Mesenchymal stem cell (in vitro differentiated cells and primary cell): ENCODE data around the gene FAM174B.

Experiments used
- DNase-seq: peaks from one replicate; pipeline ENCODE4 v3.0.0-alpha.2; 2013
- H2AFZ ChIP-seq: one replicate; pipeline ENCODE4 v1.6.1; 2013; ENCODE audit warnings: low read depth, mild to moderate bottlenecking, control low read depth, inconsistent platforms, low read length, moderate library complexity
- H2AK5ac ChIP-seq: 2 replicates; pipeline ENCODE4 v1.6.1; 2013; ENCODE audit warnings: low read length, moderate library complexity, mild to moderate bottlenecking, inconsistent platforms; ENCODE audit not compliant: severe bottlenecking
- H2BK120ac ChIP-seq: one replicate; pipeline ENCODE4 v1.6.1; 2013; ENCODE audit warnings: low read depth, mild to moderate bottlenecking, inconsistent platforms, low read length, moderate library complexity
- H2BK12ac ChIP-seq, 2 experiments: one replicate each; pipeline ENCODE4 v1.6.1; 2013; ENCODE audit warnings: inconsistent platforms in 2 of 2, low read length in 2 of 2, mild to moderate bottlenecking in 2 of 2, moderate library complexity in 2 of 2, control low read depth in 1 of 2
- H2BK15ac ChIP-seq: one replicate; pipeline ENCODE4 v1.6.1; 2013; ENCODE audit warnings: mild to moderate bottlenecking, low read depth, inconsistent platforms; ENCODE audit not compliant: poor library complexity, severe bottlenecking
- H2BK5ac ChIP-seq: 2 replicates; pipeline ENCODE4 v1.6.1; 2013; ENCODE audit warnings: low read depth, mild to moderate bottlenecking, low read length, control low read depth, inconsistent platforms; ENCODE audit not compliant: poor library complexity, severe bottlenecking
- H3K14ac ChIP-seq, 2 experiments: one replicate each; pipeline ENCODE4 v1.6.1; 2013; ENCODE audit warnings: inconsistent platforms in 2 of 2, low read length in 2 of 2, control low read depth in 1 of 2, mild to moderate bottlenecking in 1 of 2, moderate library complexity in 1 of 2
- H3K18ac ChIP-seq, 2 experiments: one replicate each; pipeline ENCODE4 v1.6.1; 2013; ENCODE audit warnings: inconsistent platforms in 2 of 2, low read length in 2 of 2, control low read depth in 1 of 2, low read depth in 1 of 2, mild to moderate bottlenecking in 1 of 2
- H3K23ac ChIP-seq, 2 experiments: one replicate each; pipeline ENCODE4 v1.6.1; 2013; ENCODE audit warnings: inconsistent platforms in 2 of 2, low read length in 2 of 2, mild to moderate bottlenecking in 2 of 2, moderate library complexity in 2 of 2, control low read depth in 1 of 2
- H3K27ac ChIP-seq: 2 replicates; pipeline ENCODE4 v1.5.1; 2013; ENCODE audit warnings: mild to moderate bottlenecking, moderate library complexity, low read length, control low read depth, inconsistent platforms; ENCODE audit not compliant: poor library complexity, severe bottlenecking
- H3K27me3 ChIP-seq, 2 experiments: 2 replicates each; pipeline versions ENCODE4 v1.6.1 to v1.7.0; 2013; ENCODE audit warnings: low read length in 2 of 2, mild to moderate bottlenecking in 2 of 2, moderate library complexity in 2 of 2, control low read depth in 1 of 2, inconsistent platforms in 1 of 2; ENCODE audit not compliant: control insufficient read depth in 1 of 2, insufficient read depth in 1 of 2
- H3K36me3 ChIP-seq, 2 experiments: 2 replicates each; pipeline versions ENCODE4 v1.6.1 to v1.7.0; 2013; ENCODE audit warnings: low read length in 2 of 2, control low read depth in 1 of 2, inconsistent platforms in 1 of 2, low read depth in 1 of 2, mild to moderate bottlenecking in 1 of 2; ENCODE audit not compliant: insufficient read depth in 2 of 2, control insufficient read depth in 1 of 2
- H3K4ac ChIP-seq, 2 experiments: one replicate each; pipeline ENCODE4 v1.6.1; 2013; ENCODE audit warnings: inconsistent platforms in 2 of 2, low read length in 2 of 2, mild to moderate bottlenecking in 2 of 2, moderate library complexity in 2 of 2, control low read depth in 1 of 2, low read depth in 1 of 2
- H3K4me1 ChIP-seq: 2 replicates; pipeline ENCODE4 v1.6.1; 2013; ENCODE audit warnings: low read depth, low read length, control low read depth; ENCODE audit not compliant: control insufficient read depth, insufficient read depth
- H3K4me2 ChIP-seq: 2 replicates; pipeline ENCODE4 v1.6.1; 2013; ENCODE audit warnings: low read length, mild to moderate bottlenecking, inconsistent platforms; ENCODE audit not compliant: poor library complexity, severe bottlenecking
- H3K4me3 ChIP-seq, 2 experiments: 2 replicates each; pipeline versions ENCODE4 v1.5.1 to v1.7.0; 2013; ENCODE audit warnings: low read length in 2 of 2, mild to moderate bottlenecking in 2 of 2, control low read depth in 1 of 2, low read depth in 1 of 2; ENCODE audit not compliant: insufficient read depth in 1 of 2
- H3K79me1 ChIP-seq: replicated peaks from 2 replicates; pipeline ENCODE4 v1.6.1; 2013; ENCODE audit warnings: mild to moderate bottlenecking, control low read depth, low read length, inconsistent platforms; ENCODE audit not compliant: poor library complexity, severe bottlenecking
- H3K9ac ChIP-seq: 2 replicates; pipeline ENCODE4 v1.7.0; 2013; ENCODE audit warnings: mild to moderate bottlenecking, low read length, moderate library complexity
- H3K9me3 ChIP-seq: 2 replicates; pipeline ENCODE4 v1.7.0; 2013; ENCODE audit warnings: mild to moderate bottlenecking, low read length; ENCODE audit not compliant: control insufficient read depth
- H4K8ac ChIP-seq: one replicate; pipeline ENCODE4 v1.6.1; 2013; ENCODE audit warnings: inconsistent platforms, mild to moderate bottlenecking, low read length, moderate library complexity
- H4K91ac ChIP-seq: one replicate; pipeline ENCODE4 v1.6.1; 2013; ENCODE audit warnings: mild to moderate bottlenecking, low read length, inconsistent platforms
- WGBS: methylation state at CpG from one replicate; pipeline ENCODE4 v1.1.7; 2013; ENCODE audit warnings: mixed read lengths; 5-methylcytosine and 5-hydroxymethylcytosine counted together

FAM174B gene

DNA sequence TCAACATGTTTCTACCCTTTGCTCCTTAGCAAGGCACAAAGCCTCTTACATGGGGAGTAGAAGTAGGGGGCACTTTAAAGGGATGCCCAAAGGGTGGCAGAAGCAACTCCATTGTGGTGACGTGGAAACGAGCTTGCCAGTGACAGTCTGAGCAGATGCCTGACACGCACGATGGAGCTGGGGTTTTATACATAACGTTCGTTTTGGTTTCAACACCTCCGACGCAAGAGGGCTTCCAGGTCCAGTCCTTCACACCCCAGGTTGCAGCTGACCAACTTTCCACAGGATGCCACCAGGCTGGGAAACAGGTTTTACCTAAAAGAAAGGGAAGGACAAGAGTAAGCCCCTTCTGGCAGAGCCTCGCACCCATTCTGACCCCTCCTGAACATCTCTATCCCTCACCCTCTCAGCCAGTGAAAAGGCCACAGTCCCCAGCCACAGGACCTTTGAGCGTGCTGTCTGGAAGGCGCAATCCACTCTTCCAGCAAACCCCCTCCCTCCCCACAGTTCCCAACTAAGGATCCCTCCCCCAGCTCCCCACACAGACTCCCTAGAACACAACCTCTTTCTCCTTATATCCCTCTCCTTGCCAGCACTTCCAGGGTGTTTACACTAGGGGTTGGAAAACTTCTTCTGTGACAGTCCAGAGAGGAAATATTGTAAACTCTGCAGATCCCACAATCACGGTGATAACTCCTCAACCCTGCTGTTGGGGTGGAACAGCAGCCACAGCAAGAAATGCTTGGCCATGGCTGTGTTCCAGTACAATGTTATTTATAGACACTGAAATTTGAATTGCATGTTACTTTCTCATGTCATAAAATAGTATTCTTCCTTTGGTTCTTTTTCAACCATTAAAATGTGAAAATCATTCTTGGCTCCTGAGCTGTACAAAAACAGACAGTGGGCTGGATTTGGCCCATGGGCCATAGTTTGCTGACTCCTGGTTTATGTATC lies 36.2 kb downstream of the FAM174B start:
- Histone ChIP-seq H2BK15ac (peak overlapping the region; percentile 82), H2BK5ac (no peak overlapping the region), H3K18ac (peak overlapping the region; percentile 64 to 76), H3K27ac (no peak overlapping the region), H3K4me1 (peaks cover 7% of the 10 kb centered on the region), H3K9me3 (no peaks in the 10 kb centered on the region), H2BK12ac (peak overlapping the region; percentile 29 to 84), H4K8ac (peak overlapping the region; percentile 82), H4K91ac (peak overlapping the region; percentile 34), H3K79me1 (no peaks in the 10 kb centered on the region), H2AK5ac (no peak overlapping the region), H3K9ac (no peak overlapping the region), H3K14ac (peak overlapping the region in 1 of 2 experiments; percentile 49), H2AFZ (no peak overlapping the region), H3K36me3 (no peaks in the 10 kb centered on the region), H2BK120ac (no peak overlapping the region), H3K4me3 (no peak overlapping the region), H3K4me2 (no peak overlapping the region), H3K4ac (peak overlapping the region in 1 of 2 experiments; percentile 67), H3K23ac (peak overlapping the region in 1 of 2 experiments; percentile 77), H3K27me3 (no peaks in the 10 kb centered on the region)
- WGBS, result 89% methylated on average over 11 of the region's 12 CpGs
- DNase-seq, result peak; percentile 77

DNA sequence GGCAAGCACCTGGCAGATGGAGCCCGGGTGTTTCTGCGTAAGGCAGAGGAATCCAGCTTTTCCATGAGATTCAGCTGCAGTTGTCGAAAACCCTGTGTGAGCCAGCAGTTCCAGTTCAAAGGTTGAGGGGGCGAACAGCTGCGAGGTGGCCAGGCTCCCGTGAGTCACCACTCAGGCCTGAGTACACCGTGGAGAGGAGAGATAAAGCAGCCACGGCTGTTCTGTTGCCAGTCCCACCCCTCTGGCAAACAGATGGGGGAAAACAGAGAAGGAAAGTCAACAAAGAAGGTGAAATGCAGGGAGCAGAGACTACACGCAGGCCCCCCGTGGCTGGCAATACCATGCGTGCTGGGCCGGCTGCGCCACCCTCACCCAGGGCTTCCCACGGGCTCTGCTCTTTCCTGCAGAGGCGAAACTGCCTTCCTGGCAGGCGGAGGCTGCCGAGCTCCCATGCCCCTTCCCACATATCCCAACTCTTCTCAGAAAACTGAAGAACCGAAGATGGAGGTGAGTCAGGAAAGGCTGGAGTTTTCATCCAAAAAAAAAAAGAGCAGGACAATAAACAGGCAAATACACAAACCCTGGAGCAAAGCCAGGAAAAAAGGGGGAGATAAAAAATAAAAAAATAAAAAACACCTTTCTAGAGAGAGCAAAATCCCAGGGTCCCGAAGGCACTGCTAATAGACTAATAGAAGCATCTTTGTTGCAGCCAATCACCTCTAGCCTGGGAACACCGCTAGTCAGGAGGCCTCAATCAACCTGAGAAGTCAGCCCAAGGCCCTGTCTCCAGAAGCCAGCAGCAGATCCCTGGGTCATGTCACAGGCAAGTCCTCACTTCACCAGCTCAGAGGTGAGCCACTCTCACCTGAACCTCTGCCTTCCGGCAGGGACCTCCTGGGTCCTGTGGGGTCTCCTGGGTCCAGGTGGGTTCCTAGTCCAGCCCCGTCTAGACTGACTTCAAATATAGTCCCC lies 37.7 kb downstream of the FAM174B start:
- no peak overlapping the region for H2BK5ac ChIP-seq
- no peaks in the 10 kb centered on the region for H3K79me1 ChIP-seq
- H4K8ac ChIP-seq, result peak overlapping the region; percentile 73
- H3K4ac ChIP-seq, result peak overlapping the region in 1 of 2 experiments; percentile 61
- H3K14ac ChIP-seq, result peak overlapping the region in 1 of 2 experiments; percentile 82
- H3K4me3 ChIP-seq, result no peak overlapping the region
- H2BK15ac ChIP-seq, result peak overlapping the region; percentile 60
- DNase-seq, result peak; percentile 85
- peaks cover 7% of the 10 kb centered on the region for H3K4me1 ChIP-seq
- no peaks in the 10 kb centered on the region for H3K9me3 ChIP-seq
- H2BK120ac ChIP-seq, result peak overlapping the region; percentile 29
- no peaks in the 10 kb centered on the region for H3K36me3 ChIP-seq
- H2AK5ac ChIP-seq, result no peak overlapping the region
- no peak overlapping the region for H2AFZ ChIP-seq
- peak overlapping the region; percentile 38 to 90 for H3K18ac ChIP-seq
- H3K27ac ChIP-seq, result no peak overlapping the region
- H3K9ac ChIP-seq, result no peak overlapping the region
- 36% methylated on average over 17 of the region's 22 CpGs for WGBS
- H2BK12ac ChIP-seq, result peak overlapping the region; percentile 1 to 95
- no peak overlapping the region for H3K4me2 ChIP-seq
- peak overlapping the region; percentile 23 for H4K91ac ChIP-seq
- H3K23ac ChIP-seq, result no peak overlapping the region
- H3K27me3 ChIP-seq, result no peaks in the 10 kb centered on the region

DNA sequence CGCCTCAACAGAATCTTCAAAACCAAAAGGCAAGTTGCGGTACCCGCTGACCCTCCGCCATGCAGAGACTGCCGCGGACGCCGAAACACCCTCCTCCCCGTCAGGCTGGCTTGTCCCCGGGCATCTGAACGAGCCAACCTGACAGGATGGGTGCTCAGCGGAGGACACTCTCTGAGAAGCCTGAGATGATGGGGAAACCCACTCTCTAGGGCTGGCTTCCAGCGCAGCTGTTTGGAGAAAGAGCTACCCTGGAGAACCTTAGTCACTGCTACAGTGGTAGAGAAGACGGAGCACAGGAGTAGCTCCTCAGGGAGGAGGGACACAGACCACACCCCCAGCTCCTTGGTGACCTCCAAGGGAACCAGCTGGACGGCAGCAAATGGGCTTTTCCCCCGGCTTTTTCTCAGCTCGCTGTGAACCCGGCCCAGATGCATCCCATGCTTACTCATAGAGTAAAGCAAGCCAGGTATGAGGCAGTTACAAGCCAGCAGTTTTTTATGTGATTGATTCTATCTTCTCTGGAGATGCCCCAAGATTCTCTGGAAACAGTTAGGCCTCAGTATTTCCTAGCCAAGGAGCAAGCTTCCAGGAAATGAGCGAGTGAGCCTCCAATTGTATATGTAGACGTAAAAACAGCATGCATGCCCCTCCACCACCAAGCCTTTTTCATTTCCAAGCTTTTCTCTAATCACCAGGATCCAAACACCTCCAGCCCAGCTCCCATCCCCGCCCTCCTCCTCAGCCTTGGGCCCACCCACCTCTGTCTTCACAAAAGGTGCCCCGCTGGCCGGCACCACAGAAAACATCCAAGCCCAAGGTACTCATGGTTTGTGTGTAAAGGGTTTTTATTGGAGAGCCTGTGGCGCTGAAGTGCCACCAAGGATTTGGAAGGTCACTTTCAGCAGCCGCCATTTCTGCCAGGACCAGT lies 38.7 kb downstream of the FAM174B start:
- H2BK15ac ChIP-seq, result peak overlapping the region; percentile 60

More for the DNA sequence above, 38.7 kb downstream of the FAM174B start:
- no peak overlapping the region for H2AFZ ChIP-seq
- H3K18ac ChIP-seq, result peak overlapping the region; percentile 51 to 59
- H3K4ac ChIP-seq, result peak overlapping the region in 1 of 2 experiments; percentile 25
- H3K9me3 ChIP-seq, result no peaks in the 10 kb centered on the region
- H3K4me1 ChIP-seq, result peaks cover 7% of the 10 kb centered on the region
- H3K4me3 ChIP-seq, result no peak overlapping the region
- no peak overlapping the region for H3K23ac ChIP-seq
- no peak overlapping the region for H3K27ac ChIP-seq
- H4K91ac ChIP-seq, result peak overlapping the region; percentile 35
- no peak for DNase-seq
- H2BK120ac ChIP-seq, result no peak overlapping the region
- no peaks in the 10 kb centered on the region for H3K79me1 ChIP-seq
- no peak overlapping the region for H3K9ac ChIP-seq
- H3K4me2 ChIP-seq, result no peak overlapping the region
- H2BK12ac ChIP-seq, result peak overlapping the region; percentile 38 to 76
- no peaks in the 10 kb centered on the region for H3K27me3 ChIP-seq
- H2BK5ac ChIP-seq, result no peak overlapping the region
- WGBS, result 85% methylated on average over 24 of the region's 25 CpGs
- no peak overlapping the region for H2AK5ac ChIP-seq
- H3K14ac ChIP-seq, result peak overlapping the region in 1 of 2 experiments; percentile 48
- H3K36me3 ChIP-seq, result no peaks in the 10 kb centered on the region
- peak overlapping the region; percentile 70 for H4K8ac ChIP-seq
